ENCODE data around the gene PPA2.

DNA sequence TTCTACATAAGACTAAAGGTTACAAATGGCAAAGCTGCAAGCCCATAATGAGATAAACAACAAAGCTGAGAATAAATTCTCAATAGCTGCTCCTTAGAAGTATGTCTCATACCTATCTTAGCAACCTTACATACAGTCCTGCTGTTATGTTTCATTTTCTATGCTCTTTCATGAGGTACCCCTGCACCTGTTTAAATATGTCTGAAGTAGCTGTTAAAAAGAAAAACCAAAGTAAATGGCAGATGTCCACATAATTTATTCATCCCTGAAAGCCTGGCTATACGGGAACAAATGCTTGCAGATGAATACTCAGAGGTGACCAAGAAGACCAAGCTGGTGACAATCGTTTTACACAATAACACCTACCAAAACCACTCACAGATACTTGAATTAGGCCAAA is 22.5 kb downstream of the PPA2 start:
- TF ChIP-seq, protein P1, sequence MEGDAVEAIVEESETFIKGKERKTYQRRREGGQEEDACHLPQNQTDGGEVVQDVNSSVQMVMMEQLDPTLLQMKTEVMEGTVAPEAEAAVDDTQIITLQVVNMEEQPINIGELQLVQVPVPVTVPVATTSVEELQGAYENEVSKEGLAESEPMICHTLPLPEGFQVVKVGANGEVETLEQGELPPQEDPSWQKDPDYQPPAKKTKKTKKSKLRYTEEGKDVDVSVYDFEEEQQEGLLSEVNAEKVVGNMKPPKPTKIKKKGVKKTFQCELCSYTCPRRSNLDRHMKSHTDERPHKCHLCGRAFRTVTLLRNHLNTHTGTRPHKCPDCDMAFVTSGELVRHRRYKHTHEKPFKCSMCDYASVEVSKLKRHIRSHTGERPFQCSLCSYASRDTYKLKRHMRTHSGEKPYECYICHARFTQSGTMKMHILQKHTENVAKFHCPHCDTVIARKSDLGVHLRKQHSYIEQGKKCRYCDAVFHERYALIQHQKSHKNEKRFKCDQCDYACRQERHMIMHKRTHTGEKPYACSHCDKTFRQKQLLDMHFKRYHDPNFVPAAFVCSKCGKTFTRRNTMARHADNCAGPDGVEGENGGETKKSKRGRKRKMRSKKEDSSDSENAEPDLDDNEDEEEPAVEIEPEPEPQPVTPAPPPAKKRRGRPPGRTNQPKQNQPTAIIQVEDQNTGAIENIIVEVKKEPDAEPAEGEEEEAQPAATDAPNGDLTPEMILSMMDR (tag by site-specific recombination; IDR thresholded peaks at IDR 0.05) = no peak
- no peak for TF ChIP-seq GFI1B (tag by site-specific recombination; IDR thresholded peaks at IDR 0.05)
